Measurements from ENCODE around the gene HRC.
"Not testable (repeated sequence)": the region's sequence is repeated elsewhere in the genome, so short reads cannot be mapped to it uniquely, and the experiment has no call there.

Gene HRC

GRCh38 chr19:49133621-49134454 lies 21.4 kb downstream of the HRC start:
- peak overlapping the region; percentile 21 for H3K4me3 Mint-ChIP-seq
- peaks cover 4% of the 10 kb centered on the region for H3K36me3 Mint-ChIP-seq
- H3K27me3 Mint-ChIP-seq, result peaks cover 28% of the 10 kb centered on the region
- no peak for DNase-seq (ENCODE audit: low spot score in 2 of 2)
- H3K4me1 Mint-ChIP-seq, result peaks cover 7% of the 10 kb centered on the region
- no peak overlapping the region for H3K27ac Mint-ChIP-seq
- peak; percentile 55 for ATAC-seq (ENCODE audit: low read depth)
- no peaks in the 10 kb centered on the region for H3K9me3 Mint-ChIP-seq

GRCh38 chr19:49132974-49133609 lies 22.1 kb downstream of the HRC start:
- H3K9me3 Mint-ChIP-seq, result no peaks in the 10 kb centered on the region
- H3K27ac Mint-ChIP-seq, result no peak overlapping the region
- H3K27me3 Mint-ChIP-seq, result peaks cover 28% of the 10 kb centered on the region
- peaks cover 13% of the 10 kb centered on the region for H3K4me1 Mint-ChIP-seq
- H3K4me3 Mint-ChIP-seq, result peak overlapping the region; percentile 21
- DNase-seq (ENCODE audit: low spot score in 2 of 2), result no peak
- peak; percentile 18 for ATAC-seq (ENCODE audit: low read depth)
- peaks cover 4% of the 10 kb centered on the region for H3K36me3 Mint-ChIP-seq

DNA sequence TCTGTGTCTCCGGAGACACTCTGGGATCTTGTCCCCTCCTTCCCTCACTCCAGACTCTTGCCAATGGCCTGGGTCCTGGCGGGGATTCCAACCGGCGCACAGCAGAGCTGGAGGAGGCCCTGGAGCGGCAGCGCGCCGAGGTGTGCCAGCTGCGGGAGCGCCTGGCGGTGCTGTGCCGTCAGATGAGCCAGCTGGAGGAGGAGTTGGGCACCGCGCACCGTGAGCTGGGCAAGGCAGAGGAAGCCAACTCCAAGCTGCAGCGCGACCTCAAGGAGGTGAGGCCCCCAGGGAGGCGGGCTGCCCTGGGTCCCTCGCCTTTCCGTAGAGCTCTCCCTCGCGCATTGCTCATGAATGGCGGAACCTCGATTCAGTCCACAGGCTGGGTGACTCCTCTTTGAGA lies 24.9 kb downstream of the HRC start:
- Mint-ChIP-seq H3K4me3 (no peak overlapping the region), H3K9me3 (no peaks in the 10 kb centered on the region), H3K27ac (no peak overlapping the region), H3K4me1 (peaks cover 15% of the 10 kb centered on the region), H3K36me3 (peaks cover 1% of the 10 kb centered on the region), H3K27me3 (peaks cover 12% of the 10 kb centered on the region)
- ATAC-seq (ENCODE audit: low read depth) (no peak), DNase-seq (ENCODE audit: low spot score in 2 of 2) (no peak)

GRCh38 chr19:49129238-49129583 lies 26.0 kb downstream of the HRC start:
- H3K4me3 Mint-ChIP-seq, result no peak overlapping the region
- H3K27ac Mint-ChIP-seq, result no peak overlapping the region

DNA sequence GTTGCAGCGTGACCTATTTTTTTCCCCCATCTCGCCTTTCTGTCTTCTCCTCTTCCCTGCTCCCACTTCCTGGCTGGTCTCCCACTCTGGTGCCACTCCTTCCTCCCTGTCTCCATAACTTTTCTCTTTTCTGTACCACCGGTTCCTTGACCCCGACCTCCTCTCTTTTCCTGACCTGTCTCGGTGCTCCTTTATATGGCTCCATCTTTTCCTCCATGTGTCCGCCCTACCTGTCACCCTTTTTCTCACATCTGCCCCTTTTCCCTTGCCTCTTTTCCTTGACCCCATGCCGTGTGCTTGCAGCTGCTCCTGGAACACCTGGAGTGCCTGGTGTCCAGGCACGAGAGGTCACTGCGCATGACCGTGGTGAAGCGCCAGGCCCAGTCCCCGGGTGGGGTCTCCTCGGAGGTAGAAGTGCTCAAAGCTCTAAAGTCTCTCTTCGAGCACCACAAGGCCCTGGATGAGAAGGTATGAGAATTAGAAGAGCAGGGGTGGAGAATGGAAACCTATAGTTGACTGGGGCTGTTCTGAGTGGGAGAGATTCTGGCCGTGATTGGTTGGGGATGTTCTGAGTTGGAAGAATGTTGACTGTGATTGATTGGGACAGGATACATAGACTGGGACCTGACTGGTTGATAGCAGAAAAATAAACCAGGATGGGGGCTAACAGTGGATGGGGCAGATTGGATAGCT lies 26.5 kb downstream of the HRC start:
- no peaks in the 10 kb centered on the region for H3K9me3 Mint-ChIP-seq
- no peak for DNase-seq (ENCODE audit: low spot score in 2 of 2)
- no peak overlapping the region for H3K27ac Mint-ChIP-seq
- peak overlapping the region; percentile 63 for H3K4me3 Mint-ChIP-seq
- H3K36me3 Mint-ChIP-seq, result peaks cover 1% of the 10 kb centered on the region
- peaks cover 4% of the 10 kb centered on the region for H3K27me3 Mint-ChIP-seq
- ATAC-seq (ENCODE audit: low read depth), result no peak
- H3K4me1 Mint-ChIP-seq, result peaks cover 13% of the 10 kb centered on the region

More at GRCh38 chr19:49129238-49129583, 26.0 kb downstream of the HRC start:
- peaks cover 6% of the 10 kb centered on the region for H3K27me3 Mint-ChIP-seq
- no peaks in the 10 kb centered on the region for H3K9me3 Mint-ChIP-seq
- H3K4me1 Mint-ChIP-seq, result peaks cover 15% of the 10 kb centered on the region
- peaks cover 1% of the 10 kb centered on the region for H3K36me3 Mint-ChIP-seq
- DNase-seq (ENCODE audit: low spot score in 2 of 2) (no peak), ATAC-seq (ENCODE audit: low read depth) (no peak)

DNA sequence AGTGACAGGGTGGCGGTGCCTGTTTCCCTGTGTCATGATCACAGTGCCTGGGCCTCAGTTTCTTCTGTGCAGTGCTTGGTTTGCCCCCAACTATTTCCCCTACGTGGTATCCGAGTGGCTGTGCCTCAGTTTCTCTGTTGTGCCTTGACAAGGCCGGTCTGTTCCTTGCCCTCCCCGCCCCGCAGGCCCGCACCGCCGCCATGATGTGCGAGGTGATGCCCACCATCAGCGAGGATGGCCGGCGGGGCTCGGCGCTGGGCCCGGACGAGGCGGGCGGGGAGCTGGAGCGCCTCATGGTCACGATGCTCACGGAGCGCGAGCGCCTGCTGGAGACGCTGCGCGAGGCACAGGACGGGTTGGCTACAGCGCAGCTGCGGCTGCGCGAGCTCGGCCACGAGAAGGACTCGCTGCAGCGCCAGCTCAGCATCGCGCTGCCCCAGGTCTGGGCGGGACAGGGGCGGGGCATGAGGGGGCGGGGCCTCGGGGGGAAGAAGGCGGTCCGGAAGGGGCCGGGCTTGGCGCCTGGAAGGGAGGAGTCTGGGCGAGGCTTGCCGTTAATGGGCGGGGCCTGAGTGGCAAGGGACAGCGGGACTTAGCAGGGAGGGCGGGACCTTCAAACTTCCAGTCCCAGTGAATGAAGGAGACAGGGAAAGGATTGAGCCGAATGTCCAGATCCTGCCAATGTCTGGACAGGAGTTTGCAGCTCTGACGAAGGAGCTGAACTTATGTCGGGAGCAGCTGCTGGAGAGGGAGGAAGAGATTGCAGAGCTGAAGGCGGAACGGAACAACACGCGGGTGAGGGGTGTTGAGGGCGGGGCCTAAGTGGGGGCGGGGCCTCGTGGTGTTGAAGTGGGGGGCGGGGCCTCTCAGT lies 27.3 kb downstream of the HRC start:
- peak; percentile 92 for ATAC-seq (ENCODE audit: low read depth)
- H3K9me3 Mint-ChIP-seq, result no peaks in the 10 kb centered on the region
- peaks cover 7% of the 10 kb centered on the region for H3K4me1 Mint-ChIP-seq
- H3K27me3 Mint-ChIP-seq, result no peaks in the 10 kb centered on the region
- peak overlapping the region; percentile 9 for H3K27ac Mint-ChIP-seq
- DNase-seq (ENCODE audit: low spot score in 2 of 2), result peak; percentile 87 to 90
- peak overlapping the region; percentile 88 for H3K4me3 Mint-ChIP-seq
- no peaks in the 10 kb centered on the region for H3K36me3 Mint-ChIP-seq

DNA sequence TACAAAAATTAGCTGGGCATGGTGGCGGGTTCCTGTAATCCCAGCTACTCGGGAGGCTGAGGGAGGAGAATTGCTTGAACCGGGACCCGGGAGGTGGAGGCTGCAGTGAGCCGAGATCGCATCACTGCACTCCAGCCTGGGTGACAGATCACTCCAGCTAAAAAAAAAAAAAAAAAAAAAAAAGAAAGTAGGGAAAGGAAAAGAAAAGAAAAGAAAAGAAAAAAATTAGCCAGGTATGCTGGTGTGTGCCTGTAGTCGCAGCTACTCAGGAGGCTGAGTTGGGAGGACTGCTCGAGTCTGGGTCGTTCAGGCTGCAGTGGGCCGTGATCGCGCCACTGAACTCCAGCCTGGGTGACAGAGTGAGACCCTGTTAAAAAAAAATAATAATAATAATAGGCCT lies 28.0 kb downstream of the HRC start:
- not testable (repeated sequence) for H3K27ac Mint-ChIP-seq; DNase-seq (ENCODE audit: low spot score in 2 of 2); H3K27me3 Mint-ChIP-seq; ATAC-seq (ENCODE audit: low read depth); H3K9me3 Mint-ChIP-seq; H3K36me3 Mint-ChIP-seq; H3K4me1 Mint-ChIP-seq; H3K4me3 Mint-ChIP-seq

DNA sequence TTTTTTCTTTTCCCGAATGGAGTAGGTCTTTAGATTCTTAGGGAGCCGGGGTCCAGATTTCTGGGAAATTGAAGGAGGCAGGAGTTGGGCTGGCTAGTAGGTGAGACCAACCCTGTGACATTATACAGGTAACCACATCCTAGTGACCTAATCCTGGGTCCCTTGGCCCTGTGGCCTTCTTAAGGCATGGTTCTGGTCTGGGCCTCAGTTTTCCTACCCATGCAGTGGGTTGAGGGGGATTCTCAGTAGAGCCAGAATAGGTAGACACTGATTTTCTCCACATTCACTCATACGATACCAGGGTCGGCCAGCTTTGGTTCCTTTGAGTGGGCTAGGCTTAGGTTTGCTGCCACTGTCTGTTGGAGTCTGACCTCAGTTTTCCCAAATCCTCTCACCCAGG lies 28.6 kb downstream of the HRC start:
- ATAC-seq (ENCODE audit: low read depth), result no peak

GRCh38 chr19:49125025-49125731 lies 30.0 kb downstream of the HRC start:
- ATAC-seq (ENCODE audit: low read depth) (no peak), DNase-seq (ENCODE audit: low spot score in 2 of 2) (no peak)
- Mint-ChIP-seq H3K4me3 (no peak overlapping the region), H3K36me3 (no peaks in the 10 kb centered on the region), H3K27ac (no peak overlapping the region), H3K9me3 (no peaks in the 10 kb centered on the region), H3K4me1 (peaks cover 17% of the 10 kb centered on the region), H3K27me3 (peaks cover 9% of the 10 kb centered on the region)

More for the DNA sequence above, 28.6 kb downstream of the HRC start:
- H3K27me3 Mint-ChIP-seq, result peaks cover 2% of the 10 kb centered on the region
- H3K27ac Mint-ChIP-seq, result no peak overlapping the region
- peaks cover 9% of the 10 kb centered on the region for H3K4me1 Mint-ChIP-seq
- H3K4me3 Mint-ChIP-seq, result peak overlapping the region; percentile 17
- H3K9me3 Mint-ChIP-seq, result no peaks in the 10 kb centered on the region
- H3K36me3 Mint-ChIP-seq, result no peaks in the 10 kb centered on the region
- DNase-seq (ENCODE audit: low spot score in 2 of 2), result no peak

- H3K4me3 Mint-ChIP-seq; H3K36me3 Mint-ChIP-seq; DNase-seq (ENCODE audit: low spot score in 2 of 2); ATAC-seq (ENCODE audit: low read depth); H3K27ac Mint-ChIP-seq; H3K27me3 Mint-ChIP-seq; H3K9me3 Mint-ChIP-seq: not testable (repeated sequence)
- peaks cover 15% of the 10 kb centered on the region for H3K4me1 Mint-ChIP-seq
Observed at GRCh38 chr19:49123285-49123684, 31.9 kb downstream of the HRC start.

DNA sequence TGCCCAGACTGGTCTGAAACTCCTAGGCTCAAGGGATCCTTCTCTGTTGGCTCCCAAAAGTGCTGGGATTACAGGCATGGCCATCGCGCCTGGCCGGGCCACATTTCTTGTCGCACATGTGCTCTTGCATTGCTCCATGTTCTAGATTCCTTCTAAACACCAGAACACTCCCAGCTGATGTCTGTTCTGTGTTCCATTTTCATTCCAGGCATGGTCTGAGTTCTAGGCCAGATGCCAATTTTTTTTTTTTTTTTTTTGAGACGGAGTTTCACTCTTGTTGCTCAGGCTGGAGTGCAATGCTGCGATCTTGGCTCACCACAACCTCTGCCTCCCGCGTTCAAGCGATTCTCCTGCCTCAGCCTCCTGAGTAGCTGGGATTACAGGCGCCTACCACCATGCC lies 33.4 kb downstream of the HRC start:
- DNase-seq (ENCODE audit: low spot score in 2 of 2); H3K9me3 Mint-ChIP-seq; H3K4me3 Mint-ChIP-seq; ATAC-seq (ENCODE audit: low read depth); H3K27ac Mint-ChIP-seq; H3K36me3 Mint-ChIP-seq; H3K27me3 Mint-ChIP-seq: not testable (repeated sequence)
- H3K4me1 Mint-ChIP-seq, result peaks cover 21% of the 10 kb centered on the region

DNA sequence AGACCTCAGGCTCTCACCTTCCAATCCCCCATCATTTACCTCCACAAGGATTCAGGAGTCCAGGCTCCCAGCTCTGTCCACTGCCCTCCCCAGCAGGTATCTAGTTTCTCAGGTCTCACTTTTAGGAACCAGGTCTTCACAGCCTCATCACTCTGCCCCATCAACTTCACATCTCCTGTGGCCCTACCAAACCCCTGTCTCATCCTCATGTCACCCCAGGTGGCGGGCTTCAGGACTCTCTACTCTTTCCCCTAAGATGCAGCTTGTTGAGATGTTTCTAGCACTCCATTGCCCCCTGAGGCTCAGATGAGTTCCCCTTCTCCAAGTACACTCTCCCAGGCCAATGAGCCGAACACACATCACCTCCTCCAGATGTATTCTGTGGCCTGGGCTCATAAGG lies 34.3 kb downstream of the HRC start:
- peaks cover 28% of the 10 kb centered on the region for H3K4me1 Mint-ChIP-seq
- no peaks in the 10 kb centered on the region for H3K9me3 Mint-ChIP-seq
- DNase-seq (ENCODE audit: low spot score in 2 of 2), result no peak
- no peak for ATAC-seq (ENCODE audit: low read depth)
- H3K27ac Mint-ChIP-seq, result no peak overlapping the region
- H3K27me3 Mint-ChIP-seq, result peaks cover 9% of the 10 kb centered on the region
- peak overlapping the region; percentile 79 for H3K4me3 Mint-ChIP-seq
- no peaks in the 10 kb centered on the region for H3K36me3 Mint-ChIP-seq

GRCh38 chr19:49120325-49120683 lies 34.9 kb downstream of the HRC start:
- Mint-ChIP-seq H3K9me3 (no peaks in the 10 kb centered on the region), H3K27me3 (peaks cover 9% of the 10 kb centered on the region), H3K27ac (no peak overlapping the region), H3K36me3 (no peaks in the 10 kb centered on the region), H3K4me1 (peaks cover 28% of the 10 kb centered on the region), H3K4me3 (peak overlapping the region; percentile 79)
- DNase-seq (ENCODE audit: low spot score in 2 of 2) (no peak), ATAC-seq (ENCODE audit: low read depth) (no peak)

All from memory B cell (primary cell).